MM.1S (cell line): Measurements from ENCODE around the gene GPR153.

Experiments used
- DNase-seq: peaks from one replicate; pipeline ENCODE4 v3.0.0-alpha.2; 2015
- H2AFZ ChIP-seq: fragments of 300-600 bp; sonication (generic); 2 replicates; pipeline ENCODE4 v1.6.0; 2016; ENCODE audit warnings: antibody characterized with exemption, low read length
- H3F3A ChIP-seq: fragments of 300-600 bp; sonication (generic); 2 replicates; pipeline ENCODE4 v1.6.1; 2016; ENCODE audit warnings: mild to moderate bottlenecking, antibody characterized with exemption, low read length, moderate library complexity, mixed read lengths; ENCODE audit not compliant: insufficient read depth
- H3K27ac ChIP-seq: fragments of 300-600 bp; sonication (generic); 2 replicates; pipeline ENCODE4 v1.5.1; 2016; ENCODE audit warnings: mild to moderate bottlenecking, low read length
- H3K27me3 ChIP-seq: fragments of 300-600 bp; sonication (generic); replicated peaks from 2 replicates; pipeline ENCODE4 v1.6.0; 2016; ENCODE audit warnings: low read length; ENCODE audit not compliant: insufficient read depth
- H3K36me3 ChIP-seq: fragments of 300-600 bp; sonication (generic); replicated peaks from 2 replicates; pipeline ENCODE4 v1.6.1; 2016; ENCODE audit warnings: mild to moderate bottlenecking, low read length, mixed read lengths; ENCODE audit not compliant: insufficient read depth
- H3K4me1 ChIP-seq: fragments of 300-600 bp; sonication (generic); 2 replicates; pipeline ENCODE4 v1.6.1; 2016; ENCODE audit warnings: low read length, mixed read lengths
- H3K4me2 ChIP-seq: fragments of 300-600 bp; sonication (generic); 2 replicates; pipeline ENCODE4 v1.6.0; 2016; ENCODE audit warnings: low read depth, low read length
- H3K4me3 ChIP-seq: fragments of 300-600 bp; sonication (generic); 2 replicates; pipeline ENCODE4 v1.5.1; 2016; ENCODE audit warnings: low read length, mixed read lengths
- H3K79me2 ChIP-seq: fragments of 300-600 bp; sonication (generic); 2 replicates; pipeline ENCODE4 v1.6.1; 2016; ENCODE audit warnings: mixed run types, low read length, mixed read lengths
- H3K9ac ChIP-seq: fragments of 300-600 bp; sonication (generic); 2 replicates; pipeline ENCODE4 v1.6.1; 2016; ENCODE audit warnings: low read length, mixed read lengths
- H3K9me2 ChIP-seq: fragments of 300-600 bp; sonication (generic); replicated peaks from 2 replicates; pipeline ENCODE4 v1.6.1; 2016; ENCODE audit warnings: mild to moderate bottlenecking, low read length, mixed read lengths; ENCODE audit not compliant: insufficient read depth
- H3K9me3 ChIP-seq: fragments of 300-600 bp; sonication (generic); replicated peaks from 2 replicates; pipeline ENCODE4 v1.6.1; 2016; ENCODE audit warnings: mild to moderate bottlenecking, low read length, mixed read lengths; ENCODE audit not compliant: insufficient read depth
- H4K20me1 ChIP-seq: fragments of 300-600 bp; sonication (generic); 2 replicates; pipeline ENCODE4 v1.6.1; 2016; ENCODE audit warnings: mild to moderate bottlenecking, low read length, moderate library complexity, mixed read lengths; ENCODE audit not compliant: insufficient read depth
- CTCF ChIP-seq: fragments of 300-600 bp; sonication (generic); IDR thresholded peaks from 2 replicates; pipeline ENCODE4 v1.5.1; 2016; ENCODE audit warnings: antibody characterized with exemption, low read length, mixed read lengths
- EZH2 ChIP-seq: fragments of 300-600 bp; sonication (generic); optimal IDR thresholded peaks from 2 replicates; pipeline ENCODE3; 2017; ENCODE audit warnings: low read depth, mild to moderate bottlenecking, antibody characterized with exemption, low read length, mixed read lengths
- EZH2phosphoT487 ChIP-seq: fragments of 300-600 bp; sonication (generic); IDR thresholded peaks from 2 replicates; pipeline ENCODE4 v1.6.1; 2018; ENCODE audit warnings: antibody characterized with exemption, low read length

The GPR153 gene

GRCh38 chr1:6223617-6224016 lies 37.3 kb downstream of the GPR153 start:
- H4K20me1 ChIP-seq, result no peaks in the 10 kb centered on the region
- no peaks in the 10 kb centered on the region for H3K9me3 ChIP-seq
- TF ChIP-seq CTCF (no peak), EZH2phosphoT487 (no peak), EZH2 (no peak)
- no peak overlapping the region for H3K4me3 ChIP-seq
- peaks cover 15% of the 10 kb centered on the region for H3K36me3 ChIP-seq
- no peaks in the 10 kb centered on the region for H3K9me2 ChIP-seq
- no peaks in the 10 kb centered on the region for H3F3A ChIP-seq
- H3K79me2 ChIP-seq, result peaks cover 4% of the 10 kb centered on the region; the same call in 1 of the 2 replicates
- DNase-seq, result no peak
- H3K4me1 ChIP-seq, result no peaks in the 10 kb centered on the region
- no peak overlapping the region for H2AFZ ChIP-seq
- H3K27me3 ChIP-seq, result no peaks in the 10 kb centered on the region
- H3K27ac ChIP-seq, result no peak overlapping the region
- no peak overlapping the region for H3K4me2 ChIP-seq
- H3K9ac ChIP-seq, result no peak overlapping the region

GRCh38 chr1:6222636-6223035 lies 38.3 kb downstream of the GPR153 start:
- no peaks in the 10 kb centered on the region for H3K27me3 ChIP-seq
- no peak overlapping the region for H3K27ac ChIP-seq
- H2AFZ ChIP-seq, result no peak overlapping the region
- no peak overlapping the region for H3K4me3 ChIP-seq
- peaks cover 15% of the 10 kb centered on the region for H3K36me3 ChIP-seq
- TF ChIP-seq EZH2, result no peak
- no peak for TF ChIP-seq EZH2phosphoT487
- no peak for TF ChIP-seq CTCF
- H3K9me3 ChIP-seq, result no peaks in the 10 kb centered on the region
- H3K79me2 ChIP-seq, result peaks cover 4% of the 10 kb centered on the region; the same call in 1 of the 2 replicates
- DNase-seq, result no peak
- no peaks in the 10 kb centered on the region for H3F3A ChIP-seq
- no peak overlapping the region for H3K9ac ChIP-seq
- H3K4me2 ChIP-seq, result no peak overlapping the region
- no peaks in the 10 kb centered on the region for H4K20me1 ChIP-seq
- no peaks in the 10 kb centered on the region for H3K9me2 ChIP-seq
- no peaks in the 10 kb centered on the region for H3K4me1 ChIP-seq

- Histone ChIP-seq H3K27ac (no peak overlapping the region), H4K20me1 (no peaks in the 10 kb centered on the region), H3K27me3 (no peaks in the 10 kb centered on the region), H3K4me3 (no peak overlapping the region), H3K79me2 (no peaks in the 10 kb centered on the region), H3K4me2 (no peak overlapping the region), H3K9ac (no peak overlapping the region), H3K4me1 (no peaks in the 10 kb centered on the region), H3K9me3 (no peaks in the 10 kb centered on the region), H3K36me3 (peaks cover 15% of the 10 kb centered on the region), H3K9me2 (no peaks in the 10 kb centered on the region), H3F3A (no peaks in the 10 kb centered on the region), H2AFZ (no peak overlapping the region)
- TF ChIP-seq CTCF (no peak), EZH2phosphoT487 (no peak), EZH2 (no peak)
- DNase-seq, result no peak
Measured at GRCh38 chr1:6221210-6221784, 39.6 kb downstream of the GPR153 start.
